Stimulated activated CD8-positive, alpha-beta memory T cell treated with anti-CD3 and anti-CD28 coated beads, Interleukin-15, amount 100 ng/mL, for 4 hours (primary cell): ENCODE results near the gene CEBPZ.

ENCODE experiments used
- DNase-seq, 2 donors: peaks; one replicate each; pipeline ENCODE4 v3.0.0-alpha.2; 2020; ENCODE audit warnings: low read depth in 2 of 2

CEBPZ gene

GRCh38 chr2:37180640-37181039, 50.8 kb downstream of the CEBPZ start:
- no peak for DNase-seq

- DNase-seq = no peak
Observed at GRCh38 chr2:37180006-37180639, 51.3 kb downstream of the CEBPZ start.

GRCh38 chr2:37173741-37174140, 57.7 kb downstream of the CEBPZ start:
- DNase-seq = no peak

- DNase-seq = no peak
Observed at GRCh38 chr2:37171624-37171950, 59.8 kb downstream of the CEBPZ start.

GRCh38 chr2:37168217-37168981, 63.0 kb downstream of the CEBPZ start:
- no peak for DNase-seq

GRCh38 chr2:37167636-37168180, 63.7 kb downstream of the CEBPZ start:
- no peak for DNase-seq

- DNase-seq = no peak
Observed at GRCh38 chr2:37164757-37165156, 66.6 kb downstream of the CEBPZ start.

GRCh38 chr2:37156857-37157714, 74.3 kb downstream of the CEBPZ start, which contains the start of gene EIF2AK2:
EIF2AK2 (minus strand) TSS chr2:37156980; CDS start chr2:37147806, 9,174 bp downstream.
- DNase-seq = peak; percentile 52 to 63

- DNase-seq = no peak
Observed at GRCh38 chr2:37156071-37156856, 75.1 kb downstream of the CEBPZ start.

GRCh38 chr2:37154785-37155184, 76.6 kb downstream of the CEBPZ start:
- DNase-seq = no peak

- no peak for DNase-seq
Observed at GRCh38 chr2:37153224-37153623, 78.2 kb downstream of the CEBPZ start.
